ENCODE data around the gene NUDT3. TPM values are rescaled to one million over a fixed set of nuclear protein-coding genes. Genes with fewer than 3 reads are reported as not detected.
A peak's percentile ranks its signal among the peaks of the same experiment; 100 is the strongest.
"Not testable (repeated sequence)": the region's sequence is repeated elsewhere in the genome, so short reads cannot be mapped to it uniquely, and the experiment has no call there.

Gene NUDT3
- total and polyA plus RNA-seq, 4 donors, result 3.2 to 20.2 (median 9.5) TPM

DNA sequence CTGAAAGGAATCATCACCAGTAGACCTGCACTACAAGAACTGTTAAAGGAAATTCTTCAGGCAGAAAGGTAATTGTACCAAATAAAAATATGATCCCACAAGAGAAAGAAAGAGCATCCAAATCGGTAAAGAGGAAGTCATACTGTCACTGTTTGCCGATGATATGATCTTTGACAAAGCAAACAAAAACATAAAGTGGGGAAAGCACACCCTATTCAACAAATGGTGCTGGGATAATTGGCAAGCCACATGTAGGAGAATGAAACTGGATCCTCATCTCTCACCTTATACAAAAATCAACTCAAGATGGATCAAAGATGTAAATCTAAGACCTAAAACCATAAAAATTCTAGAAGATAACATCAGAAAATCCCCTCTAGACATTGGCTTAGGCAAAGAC lies 140.1 kb downstream of the NUDT3 start:
- H3K4me3 ChIP-seq (ENCODE audit: low read depth in 1 of 3, low read length in 3 of 3); H3K27ac ChIP-seq (ENCODE audit: low read depth in 1 of 2, low read length in 2 of 2); H3K36me3 ChIP-seq (ENCODE audit: control insufficient read depth in 4 of 4, insufficient read depth in 3 of 4, low read depth in 1 of 4, low read length in 3 of 4); DNase-seq (ENCODE audit: low spot score); H3K9me3 ChIP-seq (ENCODE audit: control insufficient read depth in 4 of 4, low read length in 3 of 4); H3K27me3 ChIP-seq (ENCODE audit: control insufficient read depth in 4 of 4, insufficient read depth in 4 of 4, low read length in 3 of 4); H3K9ac ChIP-seq (ENCODE audit: low read depth in 1 of 2, low read length in 2 of 2): not testable (repeated sequence)
- H3K4me1 ChIP-seq (ENCODE audit: control insufficient read depth in 4 of 4, insufficient read depth in 4 of 4, low read length in 3 of 4), result peaks cover 0 to 16% (median 5%) of the 10 kb centered on the region in 4 donors
- 58% methylated on average over 2 of the region's 2 CpGs for WGBS

DNA sequence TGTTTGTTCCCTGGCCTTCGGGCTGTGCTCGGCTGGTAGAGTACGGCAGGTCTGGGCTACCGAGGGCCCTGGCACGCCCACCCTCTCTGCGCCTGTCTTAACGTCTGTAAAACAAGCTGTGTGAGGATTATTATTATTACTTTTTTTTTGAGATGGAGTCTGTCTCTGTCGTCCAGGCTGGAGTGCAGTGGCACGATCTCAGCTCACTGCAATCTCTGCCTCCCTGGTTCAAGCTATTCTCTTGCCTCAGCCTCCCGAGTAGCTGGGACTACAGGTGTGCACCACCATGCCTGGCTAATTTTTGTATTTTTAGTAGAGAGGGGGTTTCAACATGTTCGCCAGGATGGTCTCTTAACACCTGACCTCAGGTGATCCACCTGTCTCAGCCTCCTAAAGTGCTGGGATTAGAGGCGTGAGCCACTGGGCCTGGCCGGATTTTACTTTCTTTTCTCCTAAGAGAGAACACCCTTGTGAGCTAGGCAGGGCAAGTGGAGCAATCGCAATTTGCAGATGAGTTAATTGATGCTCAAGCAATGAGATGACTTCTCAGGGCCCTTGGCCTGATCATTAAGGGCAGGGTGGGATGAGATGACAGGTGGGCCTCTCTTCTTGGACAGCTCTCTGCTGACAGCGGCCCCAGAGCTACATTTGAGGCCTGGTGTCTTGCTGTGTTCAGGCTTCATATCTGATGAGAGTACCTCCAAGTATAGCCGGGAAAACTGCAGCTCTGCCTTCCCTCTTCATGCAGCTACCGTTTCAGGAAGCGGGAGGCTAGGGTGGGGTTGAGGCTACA lies 142.8 kb downstream of the NUDT3 start:
- H3K4me3 ChIP-seq (ENCODE audit: low read depth in 1 of 3, low read length in 3 of 3), result peak overlapping the region; percentile 47 to 83 (median 81)
- peak overlapping the region; percentile 32 to 92 for H3K9ac ChIP-seq (ENCODE audit: low read depth in 1 of 2, low read length in 2 of 2)
- H3K27ac ChIP-seq (ENCODE audit: low read depth in 1 of 2, low read length in 2 of 2), result peak overlapping the region; percentile 93 to 97
- no peaks in the 10 kb centered on the region for H3K36me3 ChIP-seq (ENCODE audit: control insufficient read depth in 4 of 4, insufficient read depth in 3 of 4, low read depth in 1 of 4, low read length in 3 of 4)
- H3K27me3 ChIP-seq (ENCODE audit: control insufficient read depth in 4 of 4, insufficient read depth in 4 of 4, low read length in 3 of 4), result no peaks in the 10 kb centered on the region
- 50% methylated on average over 18 of the region's 18 CpGs for WGBS
- H3K9me3 ChIP-seq (ENCODE audit: control insufficient read depth in 4 of 4, low read length in 3 of 4), result no peaks in the 10 kb centered on the region
- TF ChIP-seq EGR1 (IDR thresholded peaks at IDR 0.05; ENCODE audit: low read depth in 2 of 2) (no peak), GABPA (IDR thresholded peaks at IDR 0.05 in 1 of 2, conservative IDR thresholded peaks at IDR 0.05 in 1 of 2) (no peak), TAF1 (conservative IDR thresholded peaks at IDR 0.05) (no peak), FOXA2 (IDR thresholded peaks at IDR 0.05) (no peak), YY1 (IDR thresholded peaks at IDR 0.05) (no peak), FOXA1 (IDR thresholded peaks at IDR 0.05) (no peak), NR2F2 (IDR thresholded peaks at IDR 0.05) (no peak), SP1 (IDR thresholded peaks at IDR 0.05) (no peak), RXRA (IDR thresholded peaks at IDR 0.05) (no peak), HNF4A (conservative IDR thresholded peaks at IDR 0.05) (no peak), JUND (IDR thresholded peaks at IDR 0.05) (no peak)
- TF ChIP-seq, protein P1, sequence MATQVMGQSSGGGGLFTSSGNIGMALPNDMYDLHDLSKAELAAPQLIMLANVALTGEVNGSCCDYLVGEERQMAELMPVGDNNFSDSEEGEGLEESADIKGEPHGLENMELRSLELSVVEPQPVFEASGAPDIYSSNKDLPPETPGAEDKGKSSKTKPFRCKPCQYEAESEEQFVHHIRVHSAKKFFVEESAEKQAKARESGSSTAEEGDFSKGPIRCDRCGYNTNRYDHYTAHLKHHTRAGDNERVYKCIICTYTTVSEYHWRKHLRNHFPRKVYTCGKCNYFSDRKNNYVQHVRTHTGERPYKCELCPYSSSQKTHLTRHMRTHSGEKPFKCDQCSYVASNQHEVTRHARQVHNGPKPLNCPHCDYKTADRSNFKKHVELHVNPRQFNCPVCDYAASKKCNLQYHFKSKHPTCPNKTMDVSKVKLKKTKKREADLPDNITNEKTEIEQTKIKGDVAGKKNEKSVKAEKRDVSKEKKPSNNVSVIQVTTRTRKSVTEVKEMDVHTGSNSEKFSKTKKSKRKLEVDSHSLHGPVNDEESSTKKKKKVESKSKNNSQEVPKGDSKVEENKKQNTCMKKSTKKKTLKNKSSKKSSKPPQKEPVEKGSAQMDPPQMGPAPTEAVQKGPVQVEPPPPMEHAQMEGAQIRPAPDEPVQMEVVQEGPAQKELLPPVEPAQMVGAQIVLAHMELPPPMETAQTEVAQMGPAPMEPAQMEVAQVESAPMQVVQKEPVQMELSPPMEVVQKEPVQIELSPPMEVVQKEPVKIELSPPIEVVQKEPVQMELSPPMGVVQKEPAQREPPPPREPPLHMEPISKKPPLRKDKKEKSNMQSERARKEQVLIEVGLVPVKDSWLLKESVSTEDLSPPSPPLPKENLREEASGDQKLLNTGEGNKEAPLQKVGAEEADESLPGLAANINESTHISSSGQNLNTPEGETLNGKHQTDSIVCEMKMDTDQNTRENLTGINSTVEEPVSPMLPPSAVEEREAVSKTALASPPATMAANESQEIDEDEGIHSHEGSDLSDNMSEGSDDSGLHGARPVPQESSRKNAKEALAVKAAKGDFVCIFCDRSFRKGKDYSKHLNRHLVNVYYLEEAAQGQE (IDR thresholded peaks at IDR 0.05), result no peak
- TF ChIP-seq, protein P2, sequence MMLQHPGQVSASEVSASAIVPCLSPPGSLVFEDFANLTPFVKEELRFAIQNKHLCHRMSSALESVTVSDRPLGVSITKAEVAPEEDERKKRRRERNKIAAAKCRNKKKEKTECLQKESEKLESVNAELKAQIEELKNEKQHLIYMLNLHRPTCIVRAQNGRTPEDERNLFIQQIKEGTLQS (IDR thresholded peaks at IDR 0.05), result no peak
- TF ChIP-seq, protein P3, sequence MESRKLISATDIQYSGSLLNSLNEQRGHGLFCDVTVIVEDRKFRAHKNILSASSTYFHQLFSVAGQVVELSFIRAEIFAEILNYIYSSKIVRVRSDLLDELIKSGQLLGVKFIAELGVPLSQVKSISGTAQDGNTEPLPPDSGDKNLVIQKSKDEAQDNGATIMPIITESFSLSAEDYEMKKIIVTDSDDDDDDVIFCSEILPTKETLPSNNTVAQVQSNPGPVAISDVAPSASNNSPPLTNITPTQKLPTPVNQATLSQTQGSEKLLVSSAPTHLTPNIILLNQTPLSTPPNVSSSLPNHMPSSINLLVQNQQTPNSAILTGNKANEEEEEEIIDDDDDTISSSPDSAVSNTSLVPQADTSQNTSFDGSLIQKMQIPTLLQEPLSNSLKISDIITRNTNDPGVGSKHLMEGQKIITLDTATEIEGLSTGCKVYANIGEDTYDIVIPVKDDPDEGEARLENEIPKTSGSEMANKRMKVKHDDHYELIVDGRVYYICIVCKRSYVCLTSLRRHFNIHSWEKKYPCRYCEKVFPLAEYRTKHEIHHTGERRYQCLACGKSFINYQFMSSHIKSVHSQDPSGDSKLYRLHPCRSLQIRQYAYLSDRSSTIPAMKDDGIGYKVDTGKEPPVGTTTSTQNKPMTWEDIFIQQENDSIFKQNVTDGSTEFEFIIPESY (IDR thresholded peaks at IDR 0.05), result no peak
- DNase-seq (ENCODE audit: low spot score), result no peak
- H3K4me1 ChIP-seq (ENCODE audit: control insufficient read depth in 4 of 4, insufficient read depth in 4 of 4, low read length in 3 of 4), result peaks cover 0 to 20% (median 5%) of the 10 kb centered on the region in 4 donors
